Natural killer cell (primary cell): ENCODE measurements around the gene RFX3. TPM values are rescaled to one million over a fixed set of nuclear protein-coding genes. Genes with fewer than 3 reads are reported as not detected.
A peak's percentile ranks its signal among the peaks of the same experiment; 100 is the strongest.

Source experiments
- ATAC-seq, 3 donors: fragments of 150-1000 bp in 2 of 3; fragments of 200-7000 bp in 1 of 3; cut with Tn5 transposase; 1 replicate in 1 of 3; 2 replicates in 2 of 3; pipeline ENCODE4 v1.10.0; 2021; ENCODE audit warnings: mild to moderate bottlenecking in 2 of 3, moderate library complexity in 2 of 3
- DNase-seq, 2 donors: peaks; one replicate each; pipeline versions ENCODE4 v3.0.0 to v3.0.0-alpha.2; 2013 to 2021; ENCODE audit warnings: mixed read lengths in 1 of 2
- H3K27ac ChIP-seq: one replicate; pipeline ENCODE4 v1.5.1; 2013; ENCODE audit warnings: mild to moderate bottlenecking, low read length
- H3K27me3 ChIP-seq: one replicate; pipeline ENCODE4 v1.6.1; 2013; ENCODE audit warnings: low read length; ENCODE audit not compliant: control insufficient read depth, insufficient read depth
- H3K36me3 ChIP-seq: one replicate; pipeline ENCODE4 v1.6.1; 2013; ENCODE audit warnings: low read length; ENCODE audit not compliant: control insufficient read depth, insufficient read depth
- H3K4me1 ChIP-seq: one replicate; pipeline ENCODE4 v1.6.1; 2013; ENCODE audit warnings: low read length; ENCODE audit not compliant: control insufficient read depth, insufficient read depth
- H3K4me3 ChIP-seq: one replicate; pipeline ENCODE4 v1.5.1; 2013; ENCODE audit warnings: low read length
- H3K9me3 ChIP-seq: one replicate; pipeline ENCODE4 v1.6.1; 2013; ENCODE audit warnings: low read length; ENCODE audit not compliant: control insufficient read depth, insufficient read depth
- H3K27ac Mint-ChIP-seq, 2 donors: one replicate each; pipeline ENCODE4 v1.8.0; 2022; ENCODE audit warnings: mild to moderate bottlenecking in 2 of 2, mixed read lengths in 2 of 2, moderate library complexity in 1 of 2
- H3K27me3 Mint-ChIP-seq, 2 donors: one replicate each; pipeline ENCODE4 v1.8.0; 2022; ENCODE audit warnings: low read depth in 2 of 2, mixed read lengths in 2 of 2
- H3K36me3 Mint-ChIP-seq: one replicate; pipeline ENCODE4 v1.8.0; 2022; ENCODE audit warnings: mixed read lengths
- H3K4me1 Mint-ChIP-seq, 2 donors: one replicate each; pipeline ENCODE4 v1.8.0; 2022; ENCODE audit warnings: mixed read lengths in 2 of 2
- H3K4me3 Mint-ChIP-seq: one replicate; pipeline ENCODE4 v1.8.0; 2022; ENCODE audit warnings: mild to moderate bottlenecking, moderate library complexity, mixed read lengths
- H3K9me3 Mint-ChIP-seq, 2 donors: one replicate each; pipeline ENCODE4 v1.8.0; 2022; ENCODE audit warnings: mixed read lengths in 2 of 2
- CTCF ChIP-seq: fragments of 200-600 bp; IDR thresholded peaks from one replicate; pipeline ENCODE4 v1.8.0; 2022; ENCODE audit warnings: antibody characterized with exemption
- WGBS: methylation state at CpG from one replicate; pipeline ENCODE4 v1.1.7; 2013; ENCODE audit warnings: missing lambda C conversion rate; ENCODE audit not compliant: insufficient coverage; 5-methylcytosine and 5-hydroxymethylcytosine counted together
- intact Hi-C: fragments of 100-400 bp; cut with micrococcal nuclease; formaldehyde crosslinking; loops from one replicate; pipeline ENCODE4 v1.14.2; 2022
- total RNA-seq, 4 donors: library from RNA; stranded (reverse); fragments of 120-200 nt in 1 of 4; gene quantifications; one replicate each; pipeline versions ENCODE4 v1.2.3 to v1.2.4, GENCODE V29; 2013 to 2022

The RFX3 gene
- total RNA-seq, 3 donors from 2014 or later (not counting 1 experiment from before 2014, with no cell fraction given) = 24.0 to 30.6 (median 30.0) TPM

- Mint-ChIP-seq H3K4me1 (peaks cover 3 to 6% of the 10 kb centered on the region in 2 donors), H3K4me3 (no peak overlapping the region), H3K9me3 (peaks cover 0 to 2% of the 10 kb centered on the region in 2 donors), H3K27ac (no peak overlapping the region), H3K36me3 (no peaks in the 10 kb centered on the region), H3K27me3 (no peaks in the 10 kb centered on the region)
- ATAC-seq = no peak
- Histone ChIP-seq H3K36me3 (no peaks in the 10 kb centered on the region), H3K4me3 (no peak overlapping the region), H3K27ac (no peak overlapping the region), H3K4me1 (no peaks in the 10 kb centered on the region), H3K27me3 (no peaks in the 10 kb centered on the region), H3K9me3 (no peaks in the 10 kb centered on the region)
- intact Hi-C loops = no loop called here
- DNase-seq = no peak
- WGBS = no CpG with 5 or more reads among the region's 2 CpGs
- TF ChIP-seq CTCF = no peak
These were observed 183.5 kb downstream of the RFX3 start for GRCh38 chr9:3342159-3342777.

- no peak for ATAC-seq
- Mint-ChIP-seq H3K27me3 (no peaks in the 10 kb centered on the region), H3K4me3 (no peak overlapping the region), H3K9me3 (peaks cover 0 to 2% of the 10 kb centered on the region in 2 donors), H3K36me3 (no peaks in the 10 kb centered on the region), H3K27ac (no peak overlapping the region), H3K4me1 (peaks cover 12 to 14% of the 10 kb centered on the region in 2 donors)
- 93% methylated on average over 3 of the region's 3 CpGs for WGBS
- Histone ChIP-seq H3K36me3 (no peaks in the 10 kb centered on the region), H3K4me3 (no peak overlapping the region), H3K9me3 (no peaks in the 10 kb centered on the region), H3K4me1 (no peaks in the 10 kb centered on the region), H3K27ac (no peak overlapping the region), H3K27me3 (no peaks in the 10 kb centered on the region)
- no peak for DNase-seq
- TF ChIP-seq CTCF = no peak
- intact Hi-C loops = no loop called here
These were observed 188.1 kb downstream of the RFX3 start for GRCh38 chr9:3337515-3338225.

GRCh38 chr9:3336951-3337350 is 188.8 kb downstream of the RFX3 start:
- no peaks in the 10 kb centered on the region for H3K4me1 ChIP-seq
- DNase-seq = no peak
- Mint-ChIP-seq H3K36me3 (no peaks in the 10 kb centered on the region), H3K9me3 (peaks cover 0 to 2% of the 10 kb centered on the region in 2 donors), H3K4me1 (peaks cover 8 to 14% of the 10 kb centered on the region in 2 donors), H3K27ac (peak overlapping the region in 1 of 2 donors; percentile 29), H3K4me3 (no peak overlapping the region), H3K27me3 (no peaks in the 10 kb centered on the region)
- no peaks in the 10 kb centered on the region for H3K27me3 ChIP-seq
- no peak overlapping the region for H3K27ac ChIP-seq
- no peak overlapping the region for H3K4me3 ChIP-seq
- ATAC-seq = no peak
- intact Hi-C loops = no loop called here
- H3K36me3 ChIP-seq = no peaks in the 10 kb centered on the region
- TF ChIP-seq CTCF = no peak
- no peaks in the 10 kb centered on the region for H3K9me3 ChIP-seq
- 93% methylated on average over 3 of the region's 3 CpGs for WGBS
